Suppressor macrophage (primary cell): ENCODE data around the gene RTN4.
A peak's percentile ranks its signal among the peaks of the same experiment; 100 is the strongest.
"Not testable (repeated sequence)": the region's sequence is repeated elsewhere in the genome, so short reads cannot be mapped to it uniquely, and the experiment has no call there.

ENCODE experiments used
- DNase-seq, 4 experiments: peaks; one replicate each; pipeline ENCODE4 v3.0.0-alpha.2; 2020 to 2022
- total RNA-seq, 17 experiments: gene quantifications; one replicate each; lab custom pipeline; 2026; ENCODE audit warnings: mixed read lengths in 6 of 17, inconsistent platforms in 3 of 17; lab: John Stamatoyannopoulos, UW

RTN4 gene
- 446 to 643 (median 543) reads per million in 17 experiments for total RNA-seq

GRCh38 chr2:55050100-55050994 lies at the start of gene RTN4:
Gene RTN4 (minus strand): TSS chr2:55050451. CDS start chr2:55050300, 151 bp downstream.
- DNase-seq, result peak; percentile 98 to 99 (median 98)

GRCh38 chr2:55099493-55099877 lies 49.2 kb upstream of the RTN4 start:
- DNase-seq, result no peak

- no peak for DNase-seq
Measured at GRCh38 chr2:55097461-55098410, 47.5 kb upstream of the RTN4 start.

GRCh38 chr2:55097082-55097460 lies 46.8 kb upstream of the RTN4 start:
- DNase-seq, result no peak

- no peak for DNase-seq
Measured at GRCh38 chr2:55096586-55096985, 46.3 kb upstream of the RTN4 start.

GRCh38 chr2:55093381-55093780 lies 43.1 kb upstream of the RTN4 start:
- DNase-seq, result no peak

GRCh38 chr2:55092439-55092838 lies 42.2 kb upstream of the RTN4 start:
- no peak for DNase-seq

GRCh38 chr2:55091681-55092080 lies 41.4 kb upstream of the RTN4 start:
- DNase-seq, result peak in 2 of 4 experiments; percentile 36 to 48

GRCh38 chr2:55090702-55091101 lies 40.5 kb upstream of the RTN4 start:
- DNase-seq, result peak in 1 of 4 experiments; percentile 36

- no peak for DNase-seq
Measured at GRCh38 chr2:55089726-55090125, 39.5 kb upstream of the RTN4 start.

GRCh38 chr2:55088400-55088799 lies 38.1 kb upstream of the RTN4 start:
- DNase-seq, result no peak

GRCh38 chr2:55087936-55088335 lies 37.7 kb upstream of the RTN4 start:
- no peak for DNase-seq

- DNase-seq, result no peak
Measured at GRCh38 chr2:55087501-55087900, 37.2 kb upstream of the RTN4 start.

GRCh38 chr2:55085113-55086040 lies 35.1 kb upstream of the RTN4 start:
- DNase-seq, result no peak

- no peak for DNase-seq
Measured at GRCh38 chr2:55084641-55085040, 34.4 kb upstream of the RTN4 start.

- DNase-seq, result no peak
Measured at GRCh38 chr2:55080204-55080738, 30.0 kb upstream of the RTN4 start.

GRCh38 chr2:55078956-55079355 lies 28.7 kb upstream of the RTN4 start:
- no peak for DNase-seq

GRCh38 chr2:55076721-55077120 lies 26.5 kb upstream of the RTN4 start:
- DNase-seq, result peak in 2 of 4 experiments; percentile 20 to 41

- not testable (repeated sequence) for DNase-seq
Measured at GRCh38 chr2:55076019-55076418, 25.8 kb upstream of the RTN4 start.

GRCh38 chr2:55073000-55073983 lies 23.0 kb upstream of the RTN4 start:
- DNase-seq, result no peak
